ENCODE data around the gene ZFP64. TPM values are rescaled to one million over a fixed set of nuclear protein-coding genes. Genes with fewer than 3 reads are reported as not detected.

ZFP64 gene
- total RNA-seq, 1 experiment from 2014 or later, result 16.0 TPM

DNA sequence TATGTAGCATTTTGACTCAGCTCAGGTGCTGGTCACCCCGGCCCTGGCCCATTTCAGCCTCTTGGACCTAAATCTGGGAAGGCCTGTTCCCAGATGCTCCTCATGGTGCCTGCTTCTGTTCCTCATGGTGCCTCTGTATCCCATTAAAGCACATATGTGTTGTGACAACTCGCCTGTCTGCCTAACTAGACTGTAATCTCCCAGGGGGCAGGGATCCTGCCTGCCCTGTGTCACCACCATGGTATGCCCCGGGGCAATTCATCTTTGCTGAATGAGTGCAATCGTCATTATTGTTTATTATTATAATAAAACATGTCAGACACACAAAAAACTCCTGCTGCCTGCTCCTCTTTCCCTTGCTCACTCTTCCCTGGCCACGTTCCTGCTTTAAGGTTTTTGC lies 62.0 kb downstream of the ZFP64 start:
- no peak overlapping the region for H3K4me2 ChIP-seq (ENCODE audit: low read length)
- no peak for DNase-seq (ENCODE audit: low read depth, low spot score)
- CTCF ChIA-PET, result interaction anchor here (1.7 kb wide), 1 partner anchor 90 kb away, joined by 7 read pairs; no protein-coding TSS in a partner anchor
- BruUV-seq (replicated peaks), result no TSS peak
- H2AFZ ChIP-seq (ENCODE audit: low read depth, low read length, poor library complexity, severe bottlenecking), result no peak overlapping the region
- ATAC-seq, result no peak
- H3K4me1 ChIP-seq (ENCODE audit: control insufficient read depth in 1 of 2, insufficient read depth in 2 of 2, low read length in 2 of 2), result no peaks in the 10 kb centered on the region
- H3K79me2 ChIP-seq (ENCODE audit: insufficient read depth, low read length), result no peaks in the 10 kb centered on the region
- H3K27me3 ChIP-seq (ENCODE audit: insufficient read depth, low read length), result no peaks in the 10 kb centered on the region
- no peak overlapping the region for H3K9ac ChIP-seq (ENCODE audit: low read length)
- H4K20me1 ChIP-seq (ENCODE audit: insufficient read depth), result no peaks in the 10 kb centered on the region
- H3K36me3 ChIP-seq (ENCODE audit: control insufficient read depth in 1 of 2, insufficient read depth in 2 of 2, low read length in 2 of 2), result no peaks in the 10 kb centered on the region
- TF ChIP-seq, protein P1, sequence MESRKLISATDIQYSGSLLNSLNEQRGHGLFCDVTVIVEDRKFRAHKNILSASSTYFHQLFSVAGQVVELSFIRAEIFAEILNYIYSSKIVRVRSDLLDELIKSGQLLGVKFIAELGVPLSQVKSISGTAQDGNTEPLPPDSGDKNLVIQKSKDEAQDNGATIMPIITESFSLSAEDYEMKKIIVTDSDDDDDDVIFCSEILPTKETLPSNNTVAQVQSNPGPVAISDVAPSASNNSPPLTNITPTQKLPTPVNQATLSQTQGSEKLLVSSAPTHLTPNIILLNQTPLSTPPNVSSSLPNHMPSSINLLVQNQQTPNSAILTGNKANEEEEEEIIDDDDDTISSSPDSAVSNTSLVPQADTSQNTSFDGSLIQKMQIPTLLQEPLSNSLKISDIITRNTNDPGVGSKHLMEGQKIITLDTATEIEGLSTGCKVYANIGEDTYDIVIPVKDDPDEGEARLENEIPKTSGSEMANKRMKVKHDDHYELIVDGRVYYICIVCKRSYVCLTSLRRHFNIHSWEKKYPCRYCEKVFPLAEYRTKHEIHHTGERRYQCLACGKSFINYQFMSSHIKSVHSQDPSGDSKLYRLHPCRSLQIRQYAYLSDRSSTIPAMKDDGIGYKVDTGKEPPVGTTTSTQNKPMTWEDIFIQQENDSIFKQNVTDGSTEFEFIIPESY (IDR thresholded peaks at IDR 0.05; ENCODE audit: extremely low read depth, insufficient replicate concordance, low read length), result no peak
- TF ChIP-seq POLR2AphosphoS5 (IDR thresholded peaks at IDR 0.05; ENCODE audit: low read depth, low read length) (no peak), EGR1 (IDR thresholded peaks at IDR 0.05; ENCODE audit: low read depth) (no peak)
- TF ChIP-seq, protein P2, sequence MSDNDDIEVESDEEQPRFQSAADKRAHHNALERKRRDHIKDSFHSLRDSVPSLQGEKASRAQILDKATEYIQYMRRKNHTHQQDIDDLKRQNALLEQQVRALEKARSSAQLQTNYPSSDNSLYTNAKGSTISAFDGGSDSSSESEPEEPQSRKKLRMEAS (IDR thresholded peaks at IDR 0.05), result no peak
- H3K9me2 ChIP-seq (ENCODE audit: insufficient read depth), result no peaks in the 10 kb centered on the region
- intact Hi-C loops (cut with micrococcal nuclease), result loop anchor here (2.0 to 10.0 kb wide), 4 partner anchors 103 to 1415 kb away; no protein-coding TSS in a partner anchor
- no peak overlapping the region for H3K27ac ChIP-seq (ENCODE audit: low read depth, low read length)
- no peak overlapping the region for H3K4me3 ChIP-seq (replicated peaks in 1 of 2; ENCODE audit: low read depth in 1 of 2, low read length in 2 of 2)
- RAD21 ChIA-PET (ENCODE audit: low non-redundant PET in 1 of 2, low total read pairs in 2 of 2, uncharacterized antibody in 2 of 2, unreplicated experiment in 2 of 2), result no interaction called here
- POLR2A ChIA-PET, result no interaction called here
- peaks cover 0 to 3% of the 10 kb centered on the region in 2 experiments; a peak in 1 of 4 replicates for H3K9me3 ChIP-seq (ENCODE audit: control insufficient read depth in 1 of 2, insufficient read depth in 1 of 2, low read depth in 1 of 2, low read length in 2 of 2)

DNA sequence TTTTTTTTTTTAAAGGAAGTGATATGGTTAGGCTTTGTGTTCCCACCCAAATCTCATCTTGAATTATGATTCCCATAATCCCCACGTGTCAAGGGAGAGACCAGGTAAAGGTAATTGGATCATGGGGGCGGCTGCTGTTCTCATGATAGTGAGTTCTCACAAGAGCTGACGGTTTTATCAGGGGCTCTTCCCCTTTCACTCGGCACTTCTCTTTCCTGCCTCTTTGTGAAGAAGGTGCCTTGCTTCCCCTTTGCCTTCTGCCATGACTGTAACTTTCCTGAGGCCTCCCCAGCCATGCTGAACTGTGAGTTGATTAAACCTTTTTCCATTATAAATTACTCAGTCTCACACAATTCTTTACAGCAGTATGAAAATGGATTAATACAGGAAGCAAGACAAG lies 64.3 kb downstream of the ZFP64 start:
- Histone ChIP-seq H3K9ac (ENCODE audit: low read length) (no peak overlapping the region), H3K4me3 (replicated peaks in 1 of 2; ENCODE audit: low read depth in 1 of 2, low read length in 2 of 2) (no peak overlapping the region), H3K9me3 (ENCODE audit: control insufficient read depth in 1 of 2, insufficient read depth in 1 of 2, low read depth in 1 of 2, low read length in 2 of 2) (peaks cover 0 to 3% of the 10 kb centered on the region in 2 experiments; a peak in 1 of 4 replicates), H3K4me1 (ENCODE audit: control insufficient read depth in 1 of 2, insufficient read depth in 2 of 2, low read length in 2 of 2) (no peaks in the 10 kb centered on the region), H3K9me2 (ENCODE audit: insufficient read depth) (no peaks in the 10 kb centered on the region), H3K36me3 (ENCODE audit: control insufficient read depth in 1 of 2, insufficient read depth in 2 of 2, low read length in 2 of 2) (no peaks in the 10 kb centered on the region), H3K27ac (ENCODE audit: low read depth, low read length) (no peak overlapping the region), H2AFZ (ENCODE audit: low read depth, low read length, poor library complexity, severe bottlenecking) (no peak overlapping the region), H3K79me2 (ENCODE audit: insufficient read depth, low read length) (no peaks in the 10 kb centered on the region), H3K27me3 (ENCODE audit: insufficient read depth, low read length) (no peaks in the 10 kb centered on the region), H3K4me2 (ENCODE audit: low read length) (no peak overlapping the region), H4K20me1 (ENCODE audit: insufficient read depth) (no peaks in the 10 kb centered on the region)
- no peak for DNase-seq (ENCODE audit: low read depth, low spot score)
- CTCF ChIA-PET, result no interaction called here
- BruUV-seq (replicated peaks), result no TSS peak
- no peak for ATAC-seq
- RAD21 ChIA-PET (ENCODE audit: low non-redundant PET in 1 of 2, low total read pairs in 2 of 2, uncharacterized antibody in 2 of 2, unreplicated experiment in 2 of 2), result no interaction called here
- POLR2A ChIA-PET, result no interaction called here
- TF ChIP-seq TCF7L2 (IDR thresholded peaks at IDR 0.05; ENCODE audit: borderline replicate concordance, extremely low read depth, insufficient read depth, insufficient read length), result no peak
- TF ChIP-seq SP1 (IDR thresholded peaks at IDR 0.05; ENCODE audit: low read depth), result no peak
- no peak for TF ChIP-seq FOSL1 (IDR thresholded peaks at IDR 0.05; ENCODE audit: low read depth)
- TF ChIP-seq, protein P3, sequence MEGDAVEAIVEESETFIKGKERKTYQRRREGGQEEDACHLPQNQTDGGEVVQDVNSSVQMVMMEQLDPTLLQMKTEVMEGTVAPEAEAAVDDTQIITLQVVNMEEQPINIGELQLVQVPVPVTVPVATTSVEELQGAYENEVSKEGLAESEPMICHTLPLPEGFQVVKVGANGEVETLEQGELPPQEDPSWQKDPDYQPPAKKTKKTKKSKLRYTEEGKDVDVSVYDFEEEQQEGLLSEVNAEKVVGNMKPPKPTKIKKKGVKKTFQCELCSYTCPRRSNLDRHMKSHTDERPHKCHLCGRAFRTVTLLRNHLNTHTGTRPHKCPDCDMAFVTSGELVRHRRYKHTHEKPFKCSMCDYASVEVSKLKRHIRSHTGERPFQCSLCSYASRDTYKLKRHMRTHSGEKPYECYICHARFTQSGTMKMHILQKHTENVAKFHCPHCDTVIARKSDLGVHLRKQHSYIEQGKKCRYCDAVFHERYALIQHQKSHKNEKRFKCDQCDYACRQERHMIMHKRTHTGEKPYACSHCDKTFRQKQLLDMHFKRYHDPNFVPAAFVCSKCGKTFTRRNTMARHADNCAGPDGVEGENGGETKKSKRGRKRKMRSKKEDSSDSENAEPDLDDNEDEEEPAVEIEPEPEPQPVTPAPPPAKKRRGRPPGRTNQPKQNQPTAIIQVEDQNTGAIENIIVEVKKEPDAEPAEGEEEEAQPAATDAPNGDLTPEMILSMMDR (IDR thresholded peaks at IDR 0.05 in 2 of 3, conservative IDR thresholded peaks at IDR 0.05 in 1 of 3; ENCODE audit: borderline replicate concordance in 1 of 3, insufficient read depth in 1 of 3, low read depth in 2 of 3, low read length in 2 of 3), result no peak
- no peak for TF ChIP-seq SRF (IDR thresholded peaks at IDR 0.05; ENCODE audit: low read depth)
- no peak for TF ChIP-seq ZNF274 (IDR thresholded peaks at IDR 0.05; ENCODE audit: low read depth, low read length)
- TF ChIP-seq, protein P4, sequence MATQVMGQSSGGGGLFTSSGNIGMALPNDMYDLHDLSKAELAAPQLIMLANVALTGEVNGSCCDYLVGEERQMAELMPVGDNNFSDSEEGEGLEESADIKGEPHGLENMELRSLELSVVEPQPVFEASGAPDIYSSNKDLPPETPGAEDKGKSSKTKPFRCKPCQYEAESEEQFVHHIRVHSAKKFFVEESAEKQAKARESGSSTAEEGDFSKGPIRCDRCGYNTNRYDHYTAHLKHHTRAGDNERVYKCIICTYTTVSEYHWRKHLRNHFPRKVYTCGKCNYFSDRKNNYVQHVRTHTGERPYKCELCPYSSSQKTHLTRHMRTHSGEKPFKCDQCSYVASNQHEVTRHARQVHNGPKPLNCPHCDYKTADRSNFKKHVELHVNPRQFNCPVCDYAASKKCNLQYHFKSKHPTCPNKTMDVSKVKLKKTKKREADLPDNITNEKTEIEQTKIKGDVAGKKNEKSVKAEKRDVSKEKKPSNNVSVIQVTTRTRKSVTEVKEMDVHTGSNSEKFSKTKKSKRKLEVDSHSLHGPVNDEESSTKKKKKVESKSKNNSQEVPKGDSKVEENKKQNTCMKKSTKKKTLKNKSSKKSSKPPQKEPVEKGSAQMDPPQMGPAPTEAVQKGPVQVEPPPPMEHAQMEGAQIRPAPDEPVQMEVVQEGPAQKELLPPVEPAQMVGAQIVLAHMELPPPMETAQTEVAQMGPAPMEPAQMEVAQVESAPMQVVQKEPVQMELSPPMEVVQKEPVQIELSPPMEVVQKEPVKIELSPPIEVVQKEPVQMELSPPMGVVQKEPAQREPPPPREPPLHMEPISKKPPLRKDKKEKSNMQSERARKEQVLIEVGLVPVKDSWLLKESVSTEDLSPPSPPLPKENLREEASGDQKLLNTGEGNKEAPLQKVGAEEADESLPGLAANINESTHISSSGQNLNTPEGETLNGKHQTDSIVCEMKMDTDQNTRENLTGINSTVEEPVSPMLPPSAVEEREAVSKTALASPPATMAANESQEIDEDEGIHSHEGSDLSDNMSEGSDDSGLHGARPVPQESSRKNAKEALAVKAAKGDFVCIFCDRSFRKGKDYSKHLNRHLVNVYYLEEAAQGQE (IDR thresholded peaks at IDR 0.05; ENCODE audit: low read depth), result no peak
- TF ChIP-seq POLR2AphosphoS5 (IDR thresholded peaks at IDR 0.05; ENCODE audit: low read depth, low read length), result no peak
- no peak for TF ChIP-seq EGR1 (IDR thresholded peaks at IDR 0.05; ENCODE audit: low read depth)
- no peak for TF ChIP-seq JUND (IDR thresholded peaks at IDR 0.05)
- intact Hi-C loops (cut with micrococcal nuclease), result loop anchor here (5.0 to 10.0 kb wide), 3 partner anchors 105 to 1417 kb away; no protein-coding TSS in a partner anchor

All from HCT116 (cell line).